Uterus (tissue), 4 donors: ENCODE results near the gene CEP104. TPM values are rescaled to one million over a fixed set of nuclear protein-coding genes. Genes with fewer than 3 reads are reported as not detected.

Experiments used
- DNase-seq, 2 donors: peaks; one replicate each; pipeline ENCODE4 v3.0.0-alpha.2; 2019 to 2020
- H3K27ac ChIP-seq, 2 donors: fragments of 200-600 bp; sonication (generic); 1 replicate in 1 of 2; 2 replicates in 1 of 2; pipeline ENCODE4 v1.5.1; 2016 to 2018
- H3K27me3 ChIP-seq, 2 donors: fragments of 200-600 bp; sonication (generic); one replicate each; pipeline ENCODE4 v1.5.1; 2018 to 2019; ENCODE audit warnings: control low read depth in 1 of 2
- H3K36me3 ChIP-seq, 2 donors: fragments of 200-600 bp; sonication (generic); one replicate each; pipeline ENCODE4 v1.5.1; 2019; ENCODE audit warnings: control low read depth in 1 of 2
- H3K4me1 ChIP-seq, 2 donors: fragments of 200-600 bp; sonication (generic); one replicate each; pipeline ENCODE4 v1.5.1; 2018 to 2019; ENCODE audit warnings: control low read depth in 1 of 2
- H3K4me3 ChIP-seq, 2 donors: fragments of 200-600 bp; sonication (generic); 1 replicate in 1 of 2; 2 replicates in 1 of 2; pipeline ENCODE4 v1.5.1; 2018 to 2019; ENCODE audit warnings: mild to moderate bottlenecking in 1 of 2
- H3K9me3 ChIP-seq, 2 donors: fragments of 200-600 bp; sonication (generic); one replicate each; pipeline ENCODE4 v1.5.1; 2019; ENCODE audit warnings: control low read depth in 1 of 2
- POLR2A ChIP-seq, 2 donors: fragments of 450-650 bp; IDR thresholded peaks; one replicate each; pipeline ENCODE4 v1.6.1; 2016; ENCODE audit warnings: antibody characterized with exemption in 2 of 2, mild to moderate bottlenecking in 1 of 2, moderate library complexity in 1 of 2
- intact Hi-C: fragments of 100-400 bp; cut with DNase I; formaldehyde crosslinking; loops from one replicate; pipeline ENCODE4 v1.15.1; 2023; ENCODE audit warnings: low total_unique reads
- total RNA-seq, 4 donors: library from RNA; depleted of rRNA in 3 of 4; stranded (reverse); fragments of >200 nt in 3 of 4; gene quantifications; one replicate each; pipeline versions ENCODE4 v1.1.0 to v1.2.4, GENCODE V29; 2014 to 2023
- TF ChIP-seq, protein P1 (sequence below), 4 experiments: fragments of 200-600 bp in 2 of 4; fragments of 450-650 bp in 2 of 4; sonication (generic) in 2 of 4; IDR thresholded peaks; one replicate each; pipeline ENCODE4 v1.5.1; 2016 to 2019; ENCODE audit warnings: antibody characterized with exemption in 4 of 4, mild to moderate bottlenecking in 2 of 4, moderate library complexity in 1 of 4
- donor health status: DM: yes; HTN: yes; CAD: no.

CEP104 gene
- total RNA-seq, 4 donors from 2014 or later: 10.5 to 43.2 (median 22.1) TPM

DNA sequence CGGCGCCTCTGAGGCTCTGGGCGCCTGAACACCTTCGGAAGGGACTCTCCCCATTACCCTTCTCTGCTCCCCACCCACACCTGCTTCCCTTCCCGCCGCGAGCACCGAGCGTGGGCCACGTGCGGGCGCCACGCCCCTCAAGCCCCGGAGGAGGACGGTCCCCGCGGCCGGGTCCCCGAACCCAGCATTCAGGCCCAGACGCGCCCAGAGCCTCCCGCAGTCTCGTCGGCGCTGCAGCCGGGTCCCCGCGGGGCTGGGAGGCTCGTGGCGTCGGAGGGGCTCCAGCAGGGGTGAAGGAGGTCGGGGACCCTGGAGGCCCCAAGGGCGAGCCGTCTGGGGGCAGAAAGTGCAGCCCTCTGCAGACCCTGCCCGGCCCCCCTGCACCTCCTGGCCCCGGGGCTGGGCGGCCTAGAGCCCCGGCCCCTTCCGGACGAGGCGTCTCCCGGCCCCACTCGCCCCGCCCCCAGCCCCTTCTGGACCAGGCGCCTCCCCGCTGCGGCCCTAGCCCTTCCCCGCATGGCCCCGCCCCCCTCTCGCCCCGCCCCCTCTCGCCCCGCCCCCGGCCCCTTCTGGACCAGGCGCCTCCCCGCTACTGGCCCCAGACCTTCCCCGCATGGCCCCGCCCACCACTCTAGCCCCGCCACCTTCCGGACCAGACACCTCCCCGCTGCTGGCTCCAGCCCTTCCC is 84.8 kb downstream of the CEP104 start:
- Histone ChIP-seq H3K27ac (peak overlapping the region; percentile 70 to 94), H3K4me1 (peaks cover 0 to 10% of the 10 kb centered on the region in 2 donors), H3K36me3 (no peaks in the 10 kb centered on the region), H3K4me3 (peak overlapping the region; percentile 48 to 55), H3K27me3 (no peaks in the 10 kb centered on the region), H3K9me3 (no peaks in the 10 kb centered on the region)
- TF ChIP-seq, protein P1, sequence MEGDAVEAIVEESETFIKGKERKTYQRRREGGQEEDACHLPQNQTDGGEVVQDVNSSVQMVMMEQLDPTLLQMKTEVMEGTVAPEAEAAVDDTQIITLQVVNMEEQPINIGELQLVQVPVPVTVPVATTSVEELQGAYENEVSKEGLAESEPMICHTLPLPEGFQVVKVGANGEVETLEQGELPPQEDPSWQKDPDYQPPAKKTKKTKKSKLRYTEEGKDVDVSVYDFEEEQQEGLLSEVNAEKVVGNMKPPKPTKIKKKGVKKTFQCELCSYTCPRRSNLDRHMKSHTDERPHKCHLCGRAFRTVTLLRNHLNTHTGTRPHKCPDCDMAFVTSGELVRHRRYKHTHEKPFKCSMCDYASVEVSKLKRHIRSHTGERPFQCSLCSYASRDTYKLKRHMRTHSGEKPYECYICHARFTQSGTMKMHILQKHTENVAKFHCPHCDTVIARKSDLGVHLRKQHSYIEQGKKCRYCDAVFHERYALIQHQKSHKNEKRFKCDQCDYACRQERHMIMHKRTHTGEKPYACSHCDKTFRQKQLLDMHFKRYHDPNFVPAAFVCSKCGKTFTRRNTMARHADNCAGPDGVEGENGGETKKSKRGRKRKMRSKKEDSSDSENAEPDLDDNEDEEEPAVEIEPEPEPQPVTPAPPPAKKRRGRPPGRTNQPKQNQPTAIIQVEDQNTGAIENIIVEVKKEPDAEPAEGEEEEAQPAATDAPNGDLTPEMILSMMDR (IDR thresholded peaks at IDR 0.05): no peak
- TF ChIP-seq POLR2A (IDR thresholded peaks at IDR 0.05): peak in 1 of 2 donors; percentile 58
- DNase-seq: peak; percentile 91 to 95
- intact Hi-C loops: no loop called here

DNA sequence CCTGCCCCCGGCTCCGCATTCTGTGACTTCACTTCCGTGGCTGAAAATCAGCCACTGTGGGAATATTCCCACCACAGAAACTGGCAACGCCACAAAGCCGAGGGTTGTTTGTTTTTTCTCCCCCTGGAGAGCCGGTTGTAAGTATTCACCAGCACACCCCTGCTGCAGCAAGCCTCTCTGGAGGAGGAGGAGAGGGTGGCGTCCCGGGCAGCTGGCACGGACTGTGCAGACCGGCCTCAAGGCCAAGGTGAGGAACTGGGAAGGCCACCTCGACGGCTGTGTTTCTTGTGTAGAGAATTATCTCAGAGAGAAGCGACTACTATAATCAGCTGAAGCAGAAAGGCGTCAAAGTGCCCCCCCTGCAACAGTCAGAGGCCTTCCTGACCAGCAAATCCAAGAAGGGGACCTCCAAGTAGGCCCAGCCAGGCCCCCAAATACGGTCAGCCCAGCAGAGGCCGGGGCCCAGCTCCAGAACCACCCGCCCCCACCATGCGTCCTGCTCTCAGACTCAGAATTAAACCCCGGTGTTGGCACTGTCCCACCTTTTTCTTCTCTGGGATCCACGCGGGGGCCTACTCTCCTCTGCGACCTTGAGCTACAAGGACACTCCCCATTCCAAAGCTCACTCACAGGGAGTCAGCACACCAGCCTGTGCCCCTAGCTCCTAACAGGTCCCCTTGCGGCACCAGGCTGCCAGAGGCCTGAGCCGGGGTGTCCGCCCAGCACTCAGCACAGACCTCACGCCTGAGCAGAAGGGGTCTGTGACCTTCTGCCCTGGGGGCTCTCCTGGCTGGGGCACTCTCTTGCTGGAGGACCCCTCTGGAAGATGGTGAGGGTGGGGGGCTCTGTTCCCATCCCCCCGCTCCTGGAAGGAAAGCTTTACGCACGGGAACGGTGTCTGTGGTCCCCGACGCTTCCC is 85.6 kb downstream of the CEP104 start:
- DNase-seq: no peak
- Histone ChIP-seq H3K27me3 (no peaks in the 10 kb centered on the region), H3K4me1 (peaks cover 0 to 10% of the 10 kb centered on the region in 2 donors), H3K4me3 (peak overlapping the region; percentile 48 to 55), H3K9me3 (no peaks in the 10 kb centered on the region), H3K36me3 (no peaks in the 10 kb centered on the region), H3K27ac (peak overlapping the region in 1 of 2 donors; percentile 69)
- intact Hi-C loops: no loop called here
- TF ChIP-seq, protein P1 (IDR thresholded peaks at IDR 0.05): no peak
- TF ChIP-seq POLR2A (IDR thresholded peaks at IDR 0.05): no peak

DNA sequence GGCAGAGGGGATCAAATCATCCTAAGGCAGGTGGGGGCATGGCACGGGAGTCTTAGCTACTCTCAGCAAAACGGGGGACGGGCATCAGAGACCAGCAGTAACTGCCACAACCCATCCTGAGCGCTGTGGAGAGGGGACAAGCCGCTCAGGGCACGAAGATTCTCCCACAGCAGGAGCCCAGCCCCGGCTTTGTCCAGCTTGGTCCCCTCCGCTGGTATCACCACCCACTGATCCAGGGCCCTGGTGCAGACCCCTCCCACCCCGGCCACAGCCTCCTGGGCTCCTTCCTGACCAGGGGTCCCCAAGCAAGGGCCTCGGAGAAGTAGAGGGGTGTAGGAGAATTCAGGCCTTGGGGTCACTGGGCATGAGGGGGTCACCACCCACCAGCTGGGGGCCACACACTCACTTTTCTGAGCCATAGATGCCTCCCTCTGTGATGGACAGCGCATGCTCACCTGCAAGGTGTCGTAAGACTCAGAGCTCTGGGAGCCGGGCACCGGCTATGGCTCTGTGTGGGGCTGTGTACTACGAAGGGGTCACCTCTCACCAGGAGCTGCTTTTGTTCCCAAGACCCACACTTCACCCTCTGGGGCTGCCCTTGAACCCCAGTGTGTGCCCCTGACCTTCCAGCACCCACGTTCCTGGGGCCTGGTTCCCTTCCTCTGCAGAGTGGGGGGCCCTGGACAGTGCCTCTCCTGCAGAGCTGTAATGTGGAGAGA is 86.8 kb downstream of the CEP104 start:
- H3K36me3 ChIP-seq: no peaks in the 10 kb centered on the region
- no peak overlapping the region for H3K4me3 ChIP-seq
- no peak for DNase-seq
- H3K4me1 ChIP-seq: peaks cover 0 to 10% of the 10 kb centered on the region in 2 donors
- no peak for TF ChIP-seq POLR2A (IDR thresholded peaks at IDR 0.05)
- TF ChIP-seq, protein P1 (IDR thresholded peaks at IDR 0.05): no peak
- H3K27me3 ChIP-seq: no peaks in the 10 kb centered on the region
- intact Hi-C loops: no loop called here
- no peaks in the 10 kb centered on the region for H3K9me3 ChIP-seq
- no peak overlapping the region for H3K27ac ChIP-seq

DNA sequence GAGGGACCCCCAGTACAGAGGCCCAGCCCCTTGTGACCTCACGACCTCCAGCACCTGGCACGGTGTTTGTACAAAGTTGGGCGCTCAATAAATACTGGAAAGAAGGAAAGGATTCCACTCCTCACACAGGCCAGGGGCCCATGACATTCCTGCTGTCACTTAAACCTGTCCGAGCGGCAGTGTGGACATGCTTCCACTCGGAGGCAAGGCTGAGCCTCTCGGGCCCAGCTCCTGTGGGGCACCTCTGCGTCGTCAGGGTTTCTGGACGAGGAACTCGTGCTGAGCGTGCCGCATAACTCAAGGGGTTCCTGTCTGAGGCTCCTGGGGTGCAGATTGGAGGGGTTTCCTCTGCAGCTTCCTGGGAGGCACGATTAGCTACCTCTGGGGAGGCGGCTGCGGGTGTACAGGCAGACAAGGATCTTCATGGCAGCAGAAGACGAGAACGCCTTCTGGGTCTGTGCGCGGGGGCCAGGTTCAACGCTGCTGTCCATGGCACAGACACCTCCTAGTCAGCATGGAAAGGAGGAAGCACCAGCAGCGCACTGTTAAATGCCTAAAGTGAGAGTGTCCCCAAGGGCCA is 88.1 kb downstream of the CEP104 start:
- Histone ChIP-seq H3K4me3 (no peak overlapping the region), H3K36me3 (no peaks in the 10 kb centered on the region), H3K27me3 (no peaks in the 10 kb centered on the region), H3K9me3 (no peaks in the 10 kb centered on the region), H3K4me1 (peaks cover 0 to 4% of the 10 kb centered on the region in 2 donors), H3K27ac (no peak overlapping the region)
- intact Hi-C loops: no loop called here
- no peak for DNase-seq
- TF ChIP-seq, protein P1 (IDR thresholded peaks at IDR 0.05): no peak
- TF ChIP-seq POLR2A (IDR thresholded peaks at IDR 0.05): no peak
